Measurements from ENCODE around the gene KIF27.
"Not testable (repeated sequence)": the region's sequence is repeated elsewhere in the genome, so short reads cannot be mapped to it uniquely, and the experiment has no call there.

Gene KIF27

GRCh38 chr9:83933790-83934189 is 12.6 kb upstream of the KIF27 start:
- DNase-seq, result no peak

GRCh38 chr9:83932851-83933250 is 11.6 kb upstream of the KIF27 start:
- DNase-seq, result no peak

- no peak for DNase-seq
Observed at GRCh38 chr9:83932011-83932410, 10.8 kb upstream of the KIF27 start.

GRCh38 chr9:83930881-83931280 is 9.6 kb upstream of the KIF27 start:
- no peak for DNase-seq

- DNase-seq, result no peak
Observed at GRCh38 chr9:83927591-83927990, 6.4 kb upstream of the KIF27 start.

- DNase-seq, result no peak
Observed at GRCh38 chr9:83920469-83920926, 734 bp downstream of the KIF27 start.

- no peak for DNase-seq
Observed at GRCh38 chr9:83919111-83919510, 2.1 kb downstream of the KIF27 start.

GRCh38 chr9:83912194-83912593 is 9.0 kb downstream of the KIF27 start:
- DNase-seq, result not testable (repeated sequence)

- no peak for DNase-seq
Observed at GRCh38 chr9:83906144-83906543, 15.1 kb downstream of the KIF27 start.

- not testable (repeated sequence) for DNase-seq
Observed at GRCh38 chr9:83900615-83901014, 20.6 kb downstream of the KIF27 start.

GRCh38 chr9:83894301-83894700 is 26.9 kb downstream of the KIF27 start:
- DNase-seq, result not testable (repeated sequence)

GRCh38 chr9:83886498-83886897 is 34.7 kb downstream of the KIF27 start:
- not testable (repeated sequence) for DNase-seq

GRCh38 chr9:83885559-83886240 is 35.5 kb downstream of the KIF27 start:
- not testable (repeated sequence) for DNase-seq

- DNase-seq, result not testable (repeated sequence)
Observed at GRCh38 chr9:83881687-83882408, 39.4 kb downstream of the KIF27 start.

GRCh38 chr9:83875559-83875958 is 45.7 kb downstream of the KIF27 start:
- DNase-seq, result not testable (repeated sequence)

GRCh38 chr9:83849895-83850294 is 71.3 kb downstream of the KIF27 start:
- DNase-seq, result not testable (repeated sequence)

GRCh38 chr9:83837070-83837643 is 84.1 kb downstream of the KIF27 start:
- not testable (repeated sequence) for DNase-seq

- not testable (repeated sequence) for DNase-seq
Observed at GRCh38 chr9:83830426-83831071, 90.7 kb downstream of the KIF27 start.

- not testable (repeated sequence) for DNase-seq
Observed at GRCh38 chr9:83824986-83825623, 96.1 kb downstream of the KIF27 start.

- peak; percentile 81 for DNase-seq
Observed at GRCh38 chr9:83817356-83818278, 103.6 kb downstream of the KIF27 start, which contains the start of gene GKAP1. GKAP1 (minus strand) TSS chr9:83817769; CDS start chr9:83806517, 11,252 bp downstream.

- peak; percentile 51 for DNase-seq
Observed at GRCh38 chr9:83817011-83817355, 104.2 kb downstream of the KIF27 start.

- not testable (repeated sequence) for DNase-seq
Observed at GRCh38 chr9:83815120-83815519, 106.1 kb downstream of the KIF27 start.
